Stimulated activated CD8-positive, alpha-beta memory T cell treated with anti-CD3 and anti-CD28 coated beads, Interleukin-4, amount 100 ng/mL, for 1 hour (primary cell): ENCODE measurements around the gene KRTAP5-6.
A peak's percentile ranks its signal among the peaks of the same experiment; 100 is the strongest.

Experiments used
- DNase-seq, 2 donors: peaks; one replicate each; pipeline ENCODE4 v3.0.0-alpha.2; 2020; ENCODE audit warnings: low read depth in 2 of 2, low spot score in 1 of 2

KRTAP5-6 gene, protein sequence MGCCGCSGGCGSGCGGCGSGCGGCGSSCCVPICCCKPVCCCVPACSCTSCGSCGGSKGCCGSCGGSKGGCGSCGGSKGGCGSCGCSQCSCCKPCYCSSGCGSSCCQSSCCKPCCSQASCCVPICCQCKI

DNA sequence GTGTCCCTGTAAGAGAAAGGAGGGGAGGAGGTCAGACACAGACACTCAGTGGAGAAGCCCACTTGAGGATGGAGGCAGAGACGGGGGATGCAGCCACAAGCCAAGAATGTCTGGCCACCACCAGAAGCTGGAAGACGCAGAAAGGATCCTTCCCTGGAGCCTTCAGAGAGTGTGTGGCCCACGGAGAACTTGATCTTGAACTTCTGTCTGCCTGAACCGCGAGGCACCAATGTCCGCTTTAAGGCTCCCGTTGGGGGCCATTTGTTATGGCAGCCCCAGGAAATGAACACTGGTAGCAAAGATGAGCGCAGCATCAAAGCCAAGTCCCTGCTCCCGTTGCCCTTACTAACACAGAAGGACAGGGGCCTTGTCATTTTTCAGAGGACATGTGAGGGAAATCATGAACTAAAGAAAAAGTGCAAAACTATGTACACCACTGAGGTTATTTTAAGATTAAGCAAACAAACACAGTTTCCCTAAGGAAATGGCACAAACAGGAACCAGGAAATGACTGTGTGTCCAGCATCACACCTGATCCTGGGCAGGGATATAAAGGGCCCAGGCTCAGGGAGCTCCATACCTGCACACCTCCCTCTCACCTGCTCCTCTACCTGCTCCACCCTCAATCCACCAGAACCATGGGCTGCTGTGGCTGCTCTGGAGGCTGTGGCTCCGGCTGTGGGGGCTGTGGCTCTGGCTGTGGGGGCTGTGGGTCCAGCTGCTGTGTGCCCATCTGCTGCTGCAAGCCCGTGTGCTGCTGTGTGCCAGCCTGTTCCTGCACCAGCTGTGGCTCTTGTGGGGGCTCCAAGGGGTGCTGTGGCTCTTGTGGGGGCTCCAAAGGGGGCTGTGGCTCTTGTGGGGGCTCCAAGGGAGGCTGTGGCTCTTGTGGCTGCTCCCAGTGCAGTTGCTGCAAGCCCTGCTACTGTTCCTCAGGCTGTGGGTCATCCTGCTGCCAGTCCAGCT lies at the start of gene KRTAP5-6:
Gene KRTAP5-6, plus strand, starts transcription at position 588 of the 963 bp plus-strand sequence. Its CDS starts 51 bp downstream, at position 639.
- DNase-seq = no peak

GRCh38 chr11:1647901-1648652 lies 48.9 kb upstream of the KRTAP5-6 start:
- DNase-seq = no peak

DNA sequence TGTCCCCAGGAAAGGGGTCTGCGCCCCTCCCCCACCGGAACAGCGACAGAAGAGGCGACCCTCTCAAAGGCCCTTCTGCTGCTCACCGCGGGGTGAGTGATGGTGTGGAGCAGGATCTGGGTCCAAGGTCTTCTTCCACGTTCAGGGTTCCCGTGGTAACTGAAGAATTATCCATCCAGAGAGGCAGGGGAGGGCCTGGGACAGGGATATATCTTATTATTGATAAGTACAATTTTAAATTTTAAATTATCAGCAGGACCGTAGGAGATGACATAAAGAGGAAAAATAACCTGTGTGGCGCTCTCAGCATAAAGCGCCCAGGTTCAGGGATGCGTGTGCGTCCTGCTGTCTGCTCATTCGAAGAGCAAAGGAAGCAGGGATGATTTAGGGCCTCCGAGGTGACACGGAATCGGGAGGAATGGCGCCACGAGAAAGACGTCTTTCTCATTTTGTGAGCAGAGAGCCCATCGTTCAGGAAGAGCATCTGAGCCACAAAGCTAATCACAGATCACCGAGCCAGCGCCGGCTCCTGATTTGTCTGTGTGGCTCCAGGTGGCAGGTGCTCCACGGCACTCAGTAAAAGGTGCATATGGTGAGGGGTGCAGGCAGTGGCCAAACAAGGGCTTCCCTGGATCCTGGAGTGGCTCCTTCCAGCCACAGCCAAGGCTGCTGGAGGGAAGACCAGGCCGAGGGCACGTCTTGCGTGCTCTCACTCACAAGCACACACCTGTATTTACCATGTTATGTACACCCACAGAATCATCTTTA lies 48.2 kb upstream of the KRTAP5-6 start:
- no peak for DNase-seq

GRCh38 chr11:1650034-1650917 lies 46.7 kb upstream of the KRTAP5-6 start:
- no peak for DNase-seq

GRCh38 chr11:1650918-1651262 lies 46.1 kb upstream of the KRTAP5-6 start:
- no peak for DNase-seq

DNA sequence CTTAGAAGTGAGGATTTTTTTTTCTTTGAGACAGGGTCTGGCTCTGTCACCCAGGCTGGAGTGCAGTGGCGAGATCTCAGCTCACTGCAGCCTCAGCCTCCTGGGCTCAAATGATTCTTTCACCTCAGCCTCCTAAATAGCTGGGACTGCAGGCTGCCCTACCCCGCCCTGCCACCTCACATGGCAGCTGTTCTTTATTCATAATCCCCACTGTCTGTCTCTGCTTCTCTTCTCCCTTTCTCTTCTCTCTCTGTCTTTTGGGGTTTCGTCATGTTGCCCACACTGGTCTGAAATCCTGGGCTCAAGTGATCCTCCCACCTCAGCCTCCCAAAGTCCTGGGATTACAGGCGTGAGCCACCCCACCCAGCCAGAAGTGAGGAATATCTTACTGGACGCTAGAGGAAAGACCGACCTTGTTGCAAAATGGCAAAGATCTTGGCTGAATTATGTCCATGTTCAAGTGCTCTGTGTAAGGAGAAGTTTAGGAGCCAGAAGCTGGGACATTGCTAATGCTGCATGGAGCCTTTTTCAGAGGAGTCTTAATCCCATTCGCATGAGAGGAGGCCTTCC lies 45.5 kb upstream of the KRTAP5-6 start:
- no peak for DNase-seq

GRCh38 chr11:1652026-1652425 lies 45.0 kb upstream of the KRTAP5-6 start:
- no peak for DNase-seq

GRCh38 chr11:1652442-1652770 lies 44.6 kb upstream of the KRTAP5-6 start:
- no peak for DNase-seq

DNA sequence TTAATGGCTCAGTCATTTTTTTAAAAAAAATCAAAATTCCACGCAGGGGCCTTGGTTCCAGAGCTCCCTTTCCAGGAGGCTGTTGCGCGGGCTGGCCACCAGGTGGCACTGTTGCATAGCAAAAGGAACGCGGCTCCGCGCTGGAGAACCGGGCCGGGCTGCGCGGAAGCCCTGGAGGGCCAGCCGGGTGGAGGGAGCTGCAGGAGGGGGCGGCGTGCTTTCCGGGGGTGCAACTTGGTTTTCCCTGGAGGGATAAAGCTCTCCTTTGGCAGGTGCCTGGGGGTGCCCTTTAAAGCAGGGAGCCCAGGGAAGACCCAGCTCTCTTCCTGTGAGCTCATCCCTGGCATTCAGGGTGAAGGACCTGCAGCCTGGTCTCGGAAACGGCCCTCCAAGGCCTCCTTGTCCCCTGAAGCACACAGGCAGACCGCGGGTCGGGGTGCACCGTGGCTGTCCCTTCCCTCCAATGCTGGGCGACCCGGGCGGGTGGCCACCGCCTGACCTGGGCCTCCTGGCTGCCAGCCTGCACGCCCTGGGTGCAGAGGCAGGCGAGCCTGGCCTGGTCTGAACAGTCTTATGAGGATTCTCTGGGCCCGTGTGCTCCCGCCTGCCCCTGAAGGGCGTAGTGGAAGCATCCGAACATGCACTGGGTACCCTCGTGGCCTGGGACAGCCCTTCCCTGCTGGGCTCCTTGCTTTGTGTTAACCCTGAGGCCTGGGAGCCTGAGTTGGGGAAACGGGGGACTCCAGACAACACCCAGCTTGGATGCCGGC lies 44.0 kb upstream of the KRTAP5-6 start:
- DNase-seq = peak; percentile 48 to 59

DNA sequence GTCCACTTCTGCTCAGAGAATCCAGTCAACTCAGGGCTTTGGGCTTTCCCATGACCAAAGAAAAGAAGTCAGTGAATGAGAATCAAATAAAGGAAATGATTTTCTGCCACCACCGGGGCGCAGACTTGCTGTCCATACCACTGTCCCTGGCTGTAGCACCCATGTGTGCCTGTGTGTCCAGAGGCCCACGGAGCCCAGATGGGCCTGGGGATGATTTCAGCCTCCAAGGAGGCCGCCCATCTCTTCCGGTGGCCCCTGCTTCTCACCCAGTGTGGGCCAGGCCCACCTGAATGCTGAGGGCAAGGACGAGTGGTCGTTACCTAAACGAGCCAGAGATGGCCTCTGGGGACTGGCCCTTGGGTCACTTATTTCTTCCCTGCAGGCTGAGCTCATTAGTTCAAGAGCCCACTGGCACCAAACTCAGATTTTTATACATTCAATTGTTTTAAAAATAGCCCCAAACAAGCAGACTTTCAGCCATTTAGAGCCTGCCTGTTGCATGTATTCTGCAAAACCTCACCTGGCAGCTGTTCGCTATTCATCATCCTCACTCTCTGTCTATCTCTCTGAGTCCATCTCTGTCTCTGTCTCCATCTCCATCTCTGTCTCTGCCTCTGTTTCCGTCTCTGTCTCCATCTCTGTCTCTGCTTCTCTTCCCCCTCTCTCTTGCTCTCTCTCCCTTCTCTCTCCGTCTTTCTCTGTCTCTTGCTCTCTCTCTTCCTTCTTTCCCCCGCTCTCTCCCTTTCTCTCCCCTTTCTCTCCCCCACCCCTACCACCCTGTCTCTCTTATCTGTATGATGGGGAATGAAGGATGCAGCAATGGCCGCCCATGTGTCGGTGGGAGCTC lies 43.2 kb upstream of the KRTAP5-6 start:
- no peak for DNase-seq

DNA sequence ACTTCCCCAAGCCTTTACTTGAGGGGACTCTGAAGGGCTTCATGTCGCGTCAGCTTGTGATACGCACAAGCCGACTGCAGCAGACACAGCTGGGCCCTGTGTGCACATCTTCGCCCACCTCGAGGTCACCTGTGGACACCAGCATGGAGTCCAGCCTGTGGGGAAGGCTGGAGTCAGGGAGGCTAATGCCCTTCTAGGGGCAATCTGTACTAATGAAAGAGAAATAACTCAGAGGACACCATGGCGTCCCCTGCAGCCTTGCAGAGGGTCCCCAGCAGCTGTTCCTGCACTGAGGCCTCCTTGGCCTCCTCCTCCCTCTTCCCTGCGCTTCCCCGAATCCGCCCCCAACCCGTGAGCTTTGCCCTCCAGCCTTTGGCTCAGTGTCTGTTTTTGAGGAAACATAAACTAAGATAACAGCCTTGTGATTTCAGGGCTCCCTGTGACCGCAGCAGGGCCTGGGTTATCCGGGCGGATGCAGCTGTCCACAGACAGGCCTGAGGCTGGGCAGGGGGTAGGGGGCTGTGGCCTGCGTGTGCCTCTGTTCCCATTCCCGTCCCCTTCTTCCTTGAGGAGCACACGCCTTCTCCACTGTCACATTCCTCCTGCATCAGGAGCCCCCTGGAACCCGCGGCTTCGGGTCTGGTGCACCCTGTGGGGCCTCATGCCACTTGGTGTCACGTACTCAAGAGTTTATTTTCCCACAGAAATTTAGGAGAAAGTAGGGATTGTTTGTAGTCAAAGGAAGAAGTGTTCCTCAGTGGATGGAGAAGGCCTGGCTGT lies 42.4 kb upstream of the KRTAP5-6 start:
- DNase-seq = no peak

DNA sequence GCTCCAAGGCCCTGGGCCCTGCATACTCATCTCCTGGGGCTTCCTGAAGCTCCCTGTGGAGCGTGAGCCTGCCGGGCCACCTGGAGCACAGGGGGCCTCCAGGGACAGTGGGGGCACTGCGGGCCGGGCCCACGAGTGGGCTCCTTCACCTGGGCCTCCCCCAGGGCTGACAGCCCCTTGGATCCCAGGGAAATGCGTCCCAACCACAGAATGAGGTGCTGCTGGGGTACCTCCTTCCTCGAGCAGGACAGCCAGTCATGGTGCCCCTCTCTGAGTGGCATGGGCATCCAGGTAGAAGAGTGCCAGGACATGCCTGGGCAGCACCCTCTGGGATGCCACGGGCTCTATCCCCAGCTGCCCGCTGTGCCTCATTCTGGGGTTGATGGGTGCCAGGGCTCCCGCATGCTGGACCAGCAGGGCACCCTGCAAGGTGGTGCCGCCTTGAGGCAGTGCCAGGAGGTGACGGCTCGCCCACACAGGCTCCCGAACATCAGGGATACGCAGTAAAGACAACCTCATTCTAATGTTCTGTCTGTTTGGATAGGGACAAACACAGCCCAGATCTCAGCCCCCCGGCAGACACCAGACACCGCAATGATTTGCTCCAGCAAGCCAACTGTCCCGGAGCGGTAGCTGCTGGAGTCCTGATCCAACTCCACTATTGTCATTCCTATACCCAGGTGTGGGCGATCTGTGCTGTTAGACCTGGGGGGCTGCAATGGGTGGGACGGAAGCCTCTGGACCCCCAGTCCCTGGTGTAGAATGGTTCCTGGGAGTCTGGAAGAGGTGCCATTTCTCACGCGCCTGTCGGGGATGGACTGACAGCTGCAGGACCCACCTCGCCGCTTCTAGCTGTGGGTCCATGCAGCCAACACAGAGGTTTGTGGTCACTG lies 41.6 kb upstream of the KRTAP5-6 start:
- no peak for DNase-seq

DNA sequence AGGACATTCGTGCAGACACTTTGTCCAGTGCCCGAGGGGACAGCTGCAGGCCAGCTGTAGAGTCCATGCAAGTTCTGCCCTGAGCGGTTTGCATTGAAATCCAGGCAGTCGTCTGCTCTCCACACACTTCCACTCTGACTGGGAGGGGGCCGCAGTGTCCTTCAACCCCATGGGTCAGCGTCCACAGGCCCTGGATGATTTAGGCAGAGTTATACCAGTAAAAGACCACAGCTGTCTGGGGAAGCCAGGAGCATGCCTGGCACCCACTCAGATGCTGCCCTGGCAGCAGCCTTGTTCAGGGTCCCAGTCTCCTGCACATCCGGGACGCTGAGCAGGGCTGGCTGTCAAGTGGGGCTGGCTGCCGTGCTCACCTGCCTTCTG lies 40.9 kb upstream of the KRTAP5-6 start:
- no peak for DNase-seq

GRCh38 chr11:1656670-1657069 lies 40.3 kb upstream of the KRTAP5-6 start:
- DNase-seq = no peak

GRCh38 chr11:1659506-1659905 lies 37.5 kb upstream of the KRTAP5-6 start:
- no peak for DNase-seq

GRCh38 chr11:1660111-1660867 lies 36.7 kb upstream of the KRTAP5-6 start:
- no peak for DNase-seq
